ENCODE measurements around the gene SCLY.

GRCh38 chr2:238135601-238136150, 74.9 kb downstream of the SCLY start:
- TF ChIP-seq GATA3 (IDR thresholded peaks at IDR 0.05; ENCODE audit: low read depth, low read length) (no peak), GATA2 (IDR thresholded peaks at IDR 0.05; ENCODE audit: low read depth, low read length) (no peak)

Data from SH-SY5Y (cell line).